HG03439 (cell line): Measurements from ENCODE around the gene INVS.

Source experiments
- ATAC-seq: cut with Tn5 transposase; IDR thresholded peaks from one replicate; pipeline ENCODE4 v1.9.1; 2021; ENCODE audit warnings: mild to moderate bottlenecking, moderate library complexity; ENCODE audit not compliant: unreplicated experiment

INVS gene

DNA sequence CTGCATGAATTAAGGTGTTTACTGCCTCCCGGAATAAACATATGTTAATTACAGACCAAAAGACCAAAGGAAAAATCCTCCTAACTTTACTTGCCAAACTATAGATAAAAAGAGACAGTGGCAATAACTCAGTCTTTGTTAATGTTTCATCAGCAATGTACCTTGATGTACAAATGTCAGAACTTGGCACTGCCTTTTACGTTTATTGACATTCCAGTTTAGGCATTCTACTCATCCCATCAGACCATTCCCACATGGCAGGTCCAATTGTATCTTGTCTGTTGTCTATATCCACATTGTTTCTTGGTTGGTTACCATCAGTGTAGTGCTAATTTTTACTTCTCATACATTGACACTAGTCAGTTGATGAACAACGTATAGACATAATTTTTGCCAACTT is 168.2 kb downstream of the INVS start:
- no peak for ATAC-seq

GRCh38 chr9:100268271-100268670 is 169.2 kb downstream of the INVS start:
- ATAC-seq: no peak

DNA sequence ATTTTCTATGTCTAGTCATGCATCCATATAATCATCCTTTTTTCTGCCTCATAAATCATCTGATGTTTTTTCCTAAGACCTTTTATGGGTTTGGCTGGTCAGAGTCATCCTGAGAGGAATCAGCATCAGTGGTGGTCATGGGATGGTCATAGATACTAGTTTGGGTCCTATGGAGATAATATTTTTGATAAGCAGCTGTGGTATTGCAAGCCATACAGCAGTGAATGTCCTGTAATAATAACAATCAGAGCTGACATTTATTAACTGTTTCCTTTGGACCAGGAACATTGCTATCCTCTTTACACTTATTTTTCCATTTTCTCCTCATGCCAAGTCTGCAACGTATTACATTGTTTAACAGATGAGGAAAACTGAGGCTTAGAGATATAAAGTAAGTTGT is 170.6 kb downstream of the INVS start:
- no peak for ATAC-seq

- no peak for ATAC-seq
Measured at GRCh38 chr9:100277166-100277979, 178.3 kb downstream of the INVS start.

GRCh38 chr9:100281066-100281465 is 182.0 kb downstream of the INVS start:
- ATAC-seq: no peak

DNA sequence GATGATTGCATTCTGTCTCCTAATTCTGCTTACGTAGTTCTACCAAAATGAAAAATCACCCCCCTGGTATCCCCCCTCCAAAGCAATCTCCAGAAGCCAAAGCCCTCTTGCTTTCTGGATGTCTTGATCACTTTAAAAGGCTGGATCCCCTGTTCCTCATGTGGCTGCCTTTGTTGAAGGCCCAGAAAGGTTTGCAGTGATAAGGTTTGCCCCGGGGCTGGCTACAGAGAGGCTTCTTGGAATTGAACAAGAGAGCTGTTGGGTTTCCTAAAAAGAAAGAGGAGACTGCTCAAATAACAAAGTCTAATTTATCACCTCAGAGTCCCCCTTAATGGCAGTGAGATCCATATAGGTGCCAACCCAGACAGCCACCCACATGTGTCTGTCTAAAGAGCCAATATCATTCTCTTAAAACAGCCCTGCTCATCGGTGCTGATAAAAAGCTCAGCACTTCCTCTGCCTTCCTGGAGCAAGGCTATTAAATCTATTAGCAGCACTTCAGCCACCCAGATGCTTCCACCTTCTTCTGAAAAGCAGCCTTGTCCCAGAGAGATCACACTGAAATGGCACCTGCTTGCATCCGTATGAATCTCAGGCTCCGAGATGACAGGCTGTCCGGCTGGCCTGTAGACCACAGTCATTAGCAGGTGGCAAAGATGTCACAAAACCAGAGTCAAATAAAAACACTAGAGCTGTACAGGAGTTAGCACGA is 182.8 kb downstream of the INVS start:
- ATAC-seq: no peak

DNA sequence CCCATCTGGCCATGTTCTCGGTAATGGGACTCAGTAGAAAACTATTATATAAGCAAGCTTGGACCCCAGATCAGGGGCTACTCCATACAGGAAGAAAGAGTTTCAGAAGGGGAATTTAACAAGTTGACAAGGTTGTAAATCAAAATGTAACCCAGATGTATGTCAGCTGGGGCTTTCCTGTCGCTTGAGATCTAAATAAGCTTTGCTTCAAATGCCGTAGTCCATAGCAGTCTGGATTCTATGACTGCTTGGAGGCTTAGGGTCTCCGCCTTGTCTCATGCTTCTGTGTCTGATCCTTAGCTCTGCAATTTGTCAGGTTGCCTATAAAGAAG is 183.3 kb downstream of the INVS start:
- ATAC-seq: no peak

- ATAC-seq: no peak
Measured at GRCh38 chr9:100284247-100284646, 185.2 kb downstream of the INVS start.

DNA sequence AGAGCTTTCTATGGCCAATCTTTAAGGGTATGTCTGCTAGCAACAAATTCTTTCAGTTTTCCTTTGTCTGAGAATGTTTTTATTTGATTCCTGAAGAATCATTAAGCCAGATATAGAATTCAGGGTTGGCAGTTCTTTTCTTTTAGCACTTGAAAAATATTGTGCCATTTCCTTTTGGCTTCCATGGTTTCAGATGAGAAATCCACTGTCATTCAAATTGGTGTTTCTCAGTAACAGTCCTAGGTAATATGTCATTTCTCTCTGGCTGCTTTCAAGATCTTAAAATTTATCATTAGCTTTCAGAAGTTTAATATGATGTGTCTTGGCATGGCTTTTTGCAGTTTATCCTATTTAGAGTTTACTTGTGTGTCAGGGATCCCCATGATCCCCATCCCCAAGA is 186.0 kb downstream of the INVS start:
- ATAC-seq: no peak

- no peak for ATAC-seq
Measured at GRCh38 chr9:100285601-100286000, 186.6 kb downstream of the INVS start.

- no peak for ATAC-seq
Measured at GRCh38 chr9:100286257-100286656, 187.2 kb downstream of the INVS start.

- no peak for ATAC-seq
Measured at GRCh38 chr9:100287186-100287585, 188.1 kb downstream of the INVS start.

DNA sequence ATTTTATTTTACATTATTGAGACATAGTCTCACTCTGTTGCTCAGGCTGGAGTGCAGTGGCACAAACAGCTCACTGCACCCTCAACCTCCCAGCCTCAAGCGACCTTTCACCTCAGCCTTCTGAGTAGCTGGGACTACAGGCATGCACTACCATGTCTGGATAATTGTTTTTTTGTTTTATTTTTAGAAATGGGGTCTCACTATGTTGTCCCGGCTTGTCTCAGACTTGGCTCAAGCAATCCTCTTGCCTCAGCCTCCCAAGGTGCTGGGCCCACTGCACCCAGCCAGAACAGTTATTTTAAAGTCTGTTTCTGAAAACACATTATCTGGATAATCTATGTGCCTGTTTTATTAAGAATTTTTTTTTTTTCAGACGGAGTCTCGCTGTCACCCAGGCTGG is 191.7 kb downstream of the INVS start:
- ATAC-seq: no peak

GRCh38 chr9:100292414-100292813 is 193.4 kb downstream of the INVS start:
- no peak for ATAC-seq

- no peak for ATAC-seq
Measured at GRCh38 chr9:100294341-100294740, 195.3 kb downstream of the INVS start.

- ATAC-seq: no peak
Measured at GRCh38 chr9:100294806-100295205, 195.8 kb downstream of the INVS start.

DNA sequence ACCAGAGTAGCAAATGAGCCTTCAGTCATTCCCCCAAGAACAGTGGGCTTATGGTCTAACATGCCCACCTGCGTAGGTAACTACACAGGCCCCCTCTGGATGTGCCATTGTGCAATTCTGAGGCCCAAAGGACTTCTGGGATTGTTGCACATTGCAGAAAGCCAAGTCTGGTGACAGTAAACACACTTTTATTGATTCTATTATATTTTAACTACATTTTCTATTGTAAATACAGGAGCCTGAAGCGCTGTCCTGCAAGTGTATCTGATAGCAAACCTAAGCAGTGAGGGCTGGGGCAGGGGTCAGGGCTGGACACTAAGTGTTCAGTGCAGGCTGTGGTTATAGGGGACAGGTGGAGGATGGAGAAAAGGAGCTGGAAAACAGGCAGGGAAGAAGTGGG is 196.2 kb downstream of the INVS start:
- no peak for ATAC-seq

DNA sequence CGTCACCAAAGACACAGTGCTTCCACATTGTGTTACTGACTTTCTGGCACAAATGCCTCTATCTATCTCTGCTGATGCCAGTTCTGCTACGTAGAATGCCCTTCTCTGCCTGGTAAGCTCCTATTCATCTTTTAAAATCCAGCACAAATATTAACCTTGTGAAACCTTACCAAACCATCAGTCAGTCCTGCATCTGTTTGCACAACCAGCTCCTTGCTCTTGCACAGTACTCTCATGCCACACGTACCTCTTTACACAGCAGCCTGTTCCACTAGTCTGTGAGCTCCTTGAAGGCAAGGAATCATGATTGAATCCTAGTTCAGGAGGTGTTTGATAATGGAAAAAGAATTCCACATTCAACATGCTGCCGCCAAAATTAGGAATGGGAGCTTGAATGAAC is 197.4 kb downstream of the INVS start:
- no peak for ATAC-seq

- no peak for ATAC-seq
Measured at GRCh38 chr9:100298378-100298777, 199.3 kb downstream of the INVS start.

GRCh38 chr9:100303747-100304146 is 204.7 kb downstream of the INVS start:
- no peak for ATAC-seq

DNA sequence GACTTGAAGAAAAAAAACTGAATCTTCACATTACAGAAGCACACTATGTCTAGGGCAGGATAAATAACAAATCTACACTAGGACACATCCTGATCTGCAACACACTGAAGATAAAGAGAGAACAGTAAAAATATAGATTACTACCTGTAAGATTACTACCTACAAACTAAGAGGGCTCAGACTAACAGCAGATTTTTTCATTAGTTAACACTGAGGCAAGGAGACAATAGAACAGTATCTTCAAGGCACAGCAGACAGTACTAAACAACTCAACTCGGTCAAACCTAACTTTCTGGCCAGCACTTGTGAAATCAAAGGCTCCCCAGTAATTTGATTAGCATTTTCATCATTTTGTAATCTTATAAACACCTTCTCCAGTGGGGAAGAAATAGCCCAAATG is 207.2 kb downstream of the INVS start:
- no peak for ATAC-seq

GRCh38 chr9:100307080-100307479 is 208.0 kb downstream of the INVS start:
- no peak for ATAC-seq
